Left lung (tissue), 10 donors: ENCODE data around the gene RBM15. TPM values are rescaled to one million over a fixed set of nuclear protein-coding genes. Genes with fewer than 3 reads are reported as not detected.

ENCODE experiments used
- ATAC-seq: fragments of 200-7000 bp; cut with Tn5 transposase; one replicate; pipeline ENCODE4 v1.9.1; 2020; ENCODE audit warnings: moderate library complexity
- DNase-seq, 4 donors: peaks; one replicate each; pipeline ENCODE4 v3.0.0-alpha.2; 2013 to 2020
- H3K27ac ChIP-seq, 2 donors: fragments of 200-600 bp; sonication (generic) in 1 of 2; one replicate each; pipeline versions ENCODE4 v1.5.0 to v1.8.0; 2020 to 2021
- H3K27me3 ChIP-seq, 2 donors: fragments of 200-600 bp; sonication (generic) in 1 of 2; one replicate each; pipeline versions ENCODE4 v1.5.0 to v1.8.0; 2020 to 2021
- H3K36me3 ChIP-seq, 2 donors: fragments of 200-600 bp; sonication (generic) in 1 of 2; one replicate each; pipeline versions ENCODE4 v1.5.0 to v1.8.0; 2020 to 2021
- H3K4me1 ChIP-seq, 2 donors: fragments of 200-600 bp; one replicate each; pipeline ENCODE4 v1.8.0; 2021
- H3K4me3 ChIP-seq, 2 donors: fragments of 200-600 bp; sonication (generic) in 1 of 2; one replicate each; pipeline versions ENCODE4 v1.5.0 to v1.8.0; 2020 to 2021; ENCODE audit warnings: mild to moderate bottlenecking in 1 of 2
- H3K9me3 ChIP-seq, 2 donors: fragments of 200-600 bp; sonication (generic) in 1 of 2; one replicate each; pipeline versions ENCODE4 v1.5.0 to v1.8.0; 2020 to 2021
- CTCF ChIP-seq, 2 donors: fragments of 200-600 bp; sonication (generic) in 1 of 2; IDR thresholded peaks; one replicate each; pipeline versions ENCODE4 v1.5.0 to v1.8.0; 2021; ENCODE audit warnings: antibody characterized with exemption in 2 of 2
- intact Hi-C, 2 donors: fragments of 100-400 bp; cut with DNase I; formaldehyde crosslinking; loops; one replicate each; pipeline versions ENCODE4 v1.11.2 to v1.14.2; 2022
- polyA plus RNA-seq, 6 donors: library from polyadenylated mRNA; unstranded; fragments of 120-200 nt; gene quantifications; one replicate each; pipeline ENCODE4 v1.2.1, GENCODE V29; 2013; ENCODE audit not compliant: insufficient read length in 6 of 6
- total RNA-seq, 2 donors: library from RNA; stranded (reverse); fragmentation: NEBNext Ultra II Directional; extraction: Animal tissue kit (Norgen Biotek cat#: 25700); gene quantifications; one replicate each; pipeline ENCODE4 v1.2.1, GENCODE V29; 2021
- donor health status: DM: no; HTN: yes; CAD: no.
- donor health status: DM: no; HTN: no; CAD: no.

Gene RBM15
- total and polyA plus RNA-seq, 8 donors: 10.9 to 24.3 (median 13.2) TPM

- Histone ChIP-seq H3K4me1 (peaks cover 3 to 11% of the 10 kb centered on the region in 2 donors), H3K27me3 (no peaks in the 10 kb centered on the region), H3K27ac (no peak overlapping the region), H3K36me3 (peaks cover 0 to 6% of the 10 kb centered on the region in 2 donors), H3K9me3 (no peaks in the 10 kb centered on the region), H3K4me3 (no peak overlapping the region)
- no peak for TF ChIP-seq CTCF (IDR thresholded peaks at IDR 0.05)
- intact Hi-C loops: no loop called here
- ATAC-seq (no peak), DNase-seq (no peak)
Observed at GRCh38 chr1:110387048-110387754, 48.0 kb downstream of the RBM15 start.

GRCh38 chr1:110390096-110390495 lies 50.9 kb downstream of the RBM15 start:
- no peaks in the 10 kb centered on the region for H3K9me3 ChIP-seq
- intact Hi-C loops: no loop called here
- no peak for TF ChIP-seq CTCF (IDR thresholded peaks at IDR 0.05)
- H3K36me3 ChIP-seq: peaks cover 0 to 17% of the 10 kb centered on the region in 2 donors
- peaks cover 3 to 9% of the 10 kb centered on the region in 2 donors for H3K4me1 ChIP-seq
- H3K4me3 ChIP-seq: peak overlapping the region; percentile 12 to 25
- no peaks in the 10 kb centered on the region for H3K27me3 ChIP-seq
- ATAC-seq (peak; percentile 95), DNase-seq (peak in 2 of 4 donors; percentile 46 to 74)
- peak overlapping the region; percentile 25 to 66 for H3K27ac ChIP-seq

GRCh38 chr1:110390692-110391245 lies 51.6 kb downstream of the RBM15 start, which contains the start of gene SLC16A4:
Gene SLC16A4 (minus strand): TSS chr1:110391026. CDS start chr1:110389323, 1,703 bp downstream.
- Histone ChIP-seq H3K27ac (peak within 1 kb of the TSS; percentile 25 to 66), H3K36me3 (peaks cover 0 to 20% of the 10 kb centered on the region in 2 donors), H3K9me3 (no peaks in the 10 kb centered on the region), H3K4me1 (peaks cover 3 to 9% of the 10 kb centered on the region in 2 donors), H3K4me3 (peak within 1 kb of the TSS; percentile 12 to 25), H3K27me3 (no peaks in the 10 kb centered on the region)
- TF ChIP-seq CTCF (IDR thresholded peaks at IDR 0.05): no peak
- peak; percentile 90 for ATAC-seq
- intact Hi-C loops: no loop called here
- DNase-seq: no peak

- ATAC-seq (no peak), DNase-seq (no peak)
- Histone ChIP-seq H3K27me3 (no peaks in the 10 kb centered on the region), H3K4me3 (no peak overlapping the region), H3K4me1 (peaks cover 3 to 8% of the 10 kb centered on the region in 2 donors), H3K36me3 (peaks cover 0 to 42% of the 10 kb centered on the region in 2 donors), H3K9me3 (no peaks in the 10 kb centered on the region), H3K27ac (no peak overlapping the region)
- no peak for TF ChIP-seq CTCF (IDR thresholded peaks at IDR 0.05)
- intact Hi-C loops: no loop called here
Observed at GRCh38 chr1:110393286-110393685, 54.1 kb downstream of the RBM15 start.

- no peak for TF ChIP-seq CTCF (IDR thresholded peaks at IDR 0.05)
- H3K4me3 ChIP-seq: no peak overlapping the region
- peak; percentile 5 for ATAC-seq
- peaks cover 0 to 48% of the 10 kb centered on the region in 2 donors for H3K36me3 ChIP-seq
- no peaks in the 10 kb centered on the region for H3K27me3 ChIP-seq
- intact Hi-C loops: no loop called here
- H3K27ac ChIP-seq: no peak overlapping the region
- DNase-seq: no peak
- no peaks in the 10 kb centered on the region for H3K9me3 ChIP-seq
- H3K4me1 ChIP-seq: peaks cover under 1 to 5% of the 10 kb centered on the region in 2 donors
Observed at GRCh38 chr1:110393691-110394492, 54.7 kb downstream of the RBM15 start.
